Liver (tissue), 9 donors: ENCODE results near the gene FADS3. TPM values are rescaled to one million over a fixed set of nuclear protein-coding genes. Genes with fewer than 3 reads are reported as not detected.

Source experiments
- DNase-seq: peaks from one replicate; pipeline ENCODE4 v3.0.0-alpha.2; 2017; ENCODE audit warnings: low spot score
- H3K27ac ChIP-seq, 2 donors: one replicate each; pipeline ENCODE4 v1.7.0; 2013; ENCODE audit warnings: inconsistent platforms in 2 of 2, low read length in 2 of 2, control low read depth in 1 of 2, low read depth in 1 of 2, mild to moderate bottlenecking in 1 of 2
- H3K27me3 ChIP-seq, 4 donors: one replicate each; pipeline versions ENCODE4 v1.6.1 to v1.7.0; 2013; ENCODE audit warnings: low read length in 3 of 4, inconsistent platforms in 1 of 4, mild to moderate bottlenecking in 1 of 4, moderate library complexity in 1 of 4; ENCODE audit not compliant: control insufficient read depth in 4 of 4, insufficient read depth in 4 of 4
- H3K36me3 ChIP-seq, 4 donors: one replicate each; pipeline versions ENCODE4 v1.6.1 to v1.7.0; 2013; ENCODE audit warnings: low read length in 3 of 4, mild to moderate bottlenecking in 3 of 4, low read depth in 1 of 4, moderate library complexity in 1 of 4; ENCODE audit not compliant: control insufficient read depth in 4 of 4, insufficient read depth in 3 of 4
- H3K4me1 ChIP-seq, 4 donors: one replicate each; pipeline versions ENCODE4 v1.6.1 to v1.7.0; 2013; ENCODE audit warnings: low read length in 3 of 4, mild to moderate bottlenecking in 3 of 4, moderate library complexity in 1 of 4; ENCODE audit not compliant: control insufficient read depth in 4 of 4, insufficient read depth in 4 of 4
- H3K4me3 ChIP-seq, 3 donors: one replicate each; pipeline versions ENCODE4 v1.6.1 to v1.7.0; 2013; ENCODE audit warnings: low read length in 3 of 3, control low read depth in 1 of 3, low read depth in 1 of 3, mild to moderate bottlenecking in 1 of 3
- H3K9ac ChIP-seq, 2 donors: one replicate each; pipeline ENCODE4 v1.7.0; 2013; ENCODE audit warnings: low read length in 2 of 2, mild to moderate bottlenecking in 2 of 2, moderate library complexity in 2 of 2, control low read depth in 1 of 2, low read depth in 1 of 2
- H3K9me3 ChIP-seq, 4 donors: one replicate each; pipeline versions ENCODE4 v1.6.1 to v1.7.0; 2013; ENCODE audit warnings: low read length in 3 of 4; ENCODE audit not compliant: control insufficient read depth in 4 of 4
- ATF3 ChIP-seq: IDR thresholded peaks from 2 replicates; pipeline ENCODE4 v1.6.1; 2016; ENCODE audit warnings: antibody characterized with exemption
- CTCF ChIP-seq: fragments of 150-350 bp; IDR thresholded peaks from 2 replicates; pipeline ENCODE4 v1.5.1; 2017; ENCODE audit warnings: improper control_type of control experiment, low read depth, low read length; ENCODE audit not compliant: missing input control
- EGR1 ChIP-seq, 2 donors: IDR thresholded peaks; 2 replicates each; pipeline ENCODE4 v1.6.1; 2016 to 2018; ENCODE audit warnings: antibody characterized with exemption in 2 of 2, low read depth in 2 of 2
- FOXA1 ChIP-seq: IDR thresholded peaks from 2 replicates; pipeline ENCODE4 v1.6.1; 2016; ENCODE audit warnings: antibody characterized with exemption
- FOXA2 ChIP-seq: IDR thresholded peaks from 2 replicates; pipeline ENCODE4 v1.6.1; 2016; ENCODE audit warnings: antibody characterized with exemption
- GABPA ChIP-seq, 2 donors: IDR thresholded peaks in 1 of 2; conservative IDR thresholded peaks in 1 of 2; 2 replicates each; pipeline ENCODE4 v1.6.1; 2016; ENCODE audit warnings: antibody characterized with exemption in 2 of 2, mild to moderate bottlenecking in 1 of 2, moderate library complexity in 1 of 2
- HNF4A ChIP-seq, 2 donors: conservative IDR thresholded peaks; 2 replicates each; pipeline ENCODE4 v1.6.1; 2016; ENCODE audit warnings: antibody characterized with exemption in 2 of 2, mild to moderate bottlenecking in 2 of 2
- HNF4G ChIP-seq: IDR thresholded peaks from 2 replicates; pipeline ENCODE4 v1.6.1; 2016; ENCODE audit warnings: antibody characterized with exemption
- JUND ChIP-seq, 2 donors: IDR thresholded peaks; 2 replicates each; pipeline ENCODE4 v1.6.1; 2016; ENCODE audit warnings: antibody characterized with exemption in 2 of 2
- MAX ChIP-seq: IDR thresholded peaks from 2 replicates; pipeline ENCODE4 v1.6.1; 2016; ENCODE audit warnings: antibody characterized with exemption
- NR2F2 ChIP-seq: IDR thresholded peaks from 2 replicates; pipeline ENCODE4 v1.6.1; 2016; ENCODE audit warnings: antibody characterized with exemption
- RAD21 ChIP-seq, 2 donors: IDR thresholded peaks; 2 replicates each; pipeline ENCODE4 v1.6.1; 2016; ENCODE audit warnings: antibody characterized with exemption in 2 of 2, mild to moderate bottlenecking in 2 of 2
- REST ChIP-seq: IDR thresholded peaks from 2 replicates; pipeline ENCODE4 v1.6.1; 2016; ENCODE audit warnings: antibody characterized with exemption, mild to moderate bottlenecking
- RXRA ChIP-seq, 2 donors: IDR thresholded peaks; 2 replicates each; pipeline ENCODE4 v1.6.1; 2017 to 2018; ENCODE audit warnings: antibody characterized with exemption in 2 of 2, mild to moderate bottlenecking in 1 of 2
- SP1 ChIP-seq: IDR thresholded peaks from 2 replicates; pipeline ENCODE4 v1.6.1; 2018; ENCODE audit warnings: antibody characterized with exemption, mild to moderate bottlenecking
- TAF1 ChIP-seq: conservative IDR thresholded peaks from 2 replicates; pipeline ENCODE4 v1.6.1; 2016; ENCODE audit warnings: antibody characterized with exemption, mild to moderate bottlenecking
- YY1 ChIP-seq: IDR thresholded peaks from 2 replicates; pipeline ENCODE4 v1.6.1; 2016; ENCODE audit warnings: antibody characterized with exemption, mild to moderate bottlenecking
- ZBTB33 ChIP-seq: IDR thresholded peaks from 2 replicates; pipeline ENCODE4 v1.6.1; 2016; ENCODE audit warnings: antibody characterized with exemption
- WGBS: extraction: QIAGEN DNeasy Blood & Tissue Kit; methylation state at CpG from one replicate; pipeline ENCODE4 v1.1.7; 2013; 5-methylcytosine and 5-hydroxymethylcytosine counted together
- polyA plus RNA-seq, 2 donors: library from polyadenylated mRNA; stranded (reverse) in 1 of 2; unstranded in 1 of 2; fragments of 200-250 nt in 1 of 2; fragments of >200 nt in 1 of 2; fragmentation: Nextera tagmentation in 1 of 2; extraction: Ambion mirVana in 1 of 2; gene quantifications; one replicate each; pipeline versions ENCODE4 v1.2.1 to v1.2.3, GENCODE V29; 2013 to 2015
- total RNA-seq, 2 donors: library from RNA; depleted of rRNA; stranded (reverse); fragments of >200 nt; gene quantifications; one replicate each; pipeline ENCODE4 v1.2.3, GENCODE V29; 2014
- donor health status: healthy.
- donor health status: healthy.
- donor health status: healthy.
- donor health status: healthy.
- donor health status: healthy.

Gene FADS3
- total and polyA plus RNA-seq, 4 donors: 8.3 to 13.6 (median 10.3) TPM

- Histone ChIP-seq H3K27me3 (no peaks in the 10 kb centered on the region), H3K36me3 (no peaks in the 10 kb centered on the region), H3K4me1 (peaks cover 10 to 59% (median 52%) of the 10 kb centered on the region in 4 donors), H3K4me3 (peak overlapping the region in 1 of 3 donors; percentile 75), H3K9me3 (no peaks in the 10 kb centered on the region), H3K27ac (peak overlapping the region in 1 of 2 donors; percentile 7), H3K9ac (no peak overlapping the region)
- WGBS: 47% methylated on average over 8 of the region's 8 CpGs
- TF ChIP-seq NR2F2: no peak
- TF ChIP-seq MAX: no peak
- no peak for TF ChIP-seq EGR1 (IDR thresholded peaks at IDR 0.05; ENCODE audit: low read depth in 2 of 2)
- TF ChIP-seq HNF4A (conservative IDR thresholded peaks at IDR 0.05): no peak
- TF ChIP-seq ZBTB33: no peak
- DNase-seq: no peak
Observed at GRCh38 chr11:61830237-61831105, 60.9 kb downstream of the FADS3 start.

GRCh38 chr11:61829806-61830205 lies 61.5 kb downstream of the FADS3 start:
- TF ChIP-seq JUND (IDR thresholded peaks at IDR 0.05): no peak
- TF ChIP-seq SP1: no peak
- no peak for TF ChIP-seq NR2F2
- TF ChIP-seq YY1: no peak
- no peak for TF ChIP-seq HNF4G
- no peak for TF ChIP-seq FOXA1
- no peak for TF ChIP-seq FOXA2
- TF ChIP-seq TAF1: no peak
- no peak for TF ChIP-seq ATF3
- no peak for TF ChIP-seq EGR1 (IDR thresholded peaks at IDR 0.05; ENCODE audit: low read depth in 2 of 2)
- no peak for TF ChIP-seq RAD21 (IDR thresholded peaks at IDR 0.05)
- TF ChIP-seq REST: no peak
- no peak for TF ChIP-seq RXRA (IDR thresholded peaks at IDR 0.05)
- TF ChIP-seq ZBTB33: no peak
- no peak for TF ChIP-seq HNF4A (conservative IDR thresholded peaks at IDR 0.05)
- no peak for TF ChIP-seq MAX
- TF ChIP-seq CTCF: no peak
- no peak for TF ChIP-seq GABPA (IDR thresholded peaks at IDR 0.05 in 1 of 2, conservative IDR thresholded peaks at IDR 0.05 in 1 of 2)
- peaks cover 10 to 59% (median 51%) of the 10 kb centered on the region in 4 donors for H3K4me1 ChIP-seq
- H3K9ac ChIP-seq: no peak overlapping the region
- H3K9me3 ChIP-seq: no peaks in the 10 kb centered on the region
- 59% methylated on average over 4 of the region's 4 CpGs for WGBS
- no peak overlapping the region for H3K27ac ChIP-seq
- H3K27me3 ChIP-seq: no peaks in the 10 kb centered on the region
- H3K36me3 ChIP-seq: no peaks in the 10 kb centered on the region
- DNase-seq: no peak
- peak overlapping the region in 1 of 3 donors; percentile 75 for H3K4me3 ChIP-seq
